Smooth muscle cell (in vitro differentiated cells): ENCODE results near the gene HECTD2. TPM values are rescaled to one million over a fixed set of nuclear protein-coding genes. Genes with fewer than 3 reads are reported as not detected.
"Not testable (repeated sequence)": the region's sequence is repeated elsewhere in the genome, so short reads cannot be mapped to it uniquely, and the experiment has no call there.

ENCODE experiments used
- DNase-seq: peaks from one replicate; lab custom pipeline; 2025; ENCODE audit not compliant: unreplicated experiment; lab: John Stamatoyannopoulos, UW
- H2AFZ ChIP-seq: fragments of 200-600 bp; sonication (generic); 2 replicates; pipeline ENCODE4 v1.6.0; 2016; ENCODE audit warnings: antibody characterized with exemption, low read depth, mild to moderate bottlenecking
- H3F3A ChIP-seq: fragments of 200-600 bp; sonication (generic); 2 replicates; pipeline ENCODE4 v1.6.0; 2017; ENCODE audit warnings: antibody characterized with exemption, low read depth
- H3K27ac ChIP-seq: fragments of 200-600 bp; sonication (generic); 2 replicates; pipeline ENCODE4 v1.5.1; 2016; ENCODE audit warnings: low read depth, mild to moderate bottlenecking
- H3K27me3 ChIP-seq: fragments of 200-600 bp; sonication (generic); 2 replicates; pipeline ENCODE4 v1.6.1; 2016; ENCODE audit warnings: low read depth, mild to moderate bottlenecking
- H3K36me3 ChIP-seq: fragments of 200-600 bp; sonication (generic); 2 replicates; pipeline ENCODE4 v1.5.1; 2016; ENCODE audit warnings: low read depth
- H3K4me1 ChIP-seq: fragments of 200-600 bp; sonication (generic); 2 replicates; pipeline ENCODE4 v1.5.1; 2016; ENCODE audit warnings: low read depth
- H3K4me2 ChIP-seq: fragments of 200-600 bp; sonication (generic); 2 replicates; pipeline ENCODE4 v1.6.0; 2016; ENCODE audit warnings: mild to moderate bottlenecking
- H3K4me3 ChIP-seq: fragments of 200-600 bp; sonication (generic); 2 replicates; pipeline ENCODE4 v1.5.1; 2016; ENCODE audit warnings: mild to moderate bottlenecking
- H3K79me2 ChIP-seq: fragments of 200-600 bp; sonication (generic); 2 replicates; pipeline ENCODE4 v1.6.0; 2016; ENCODE audit warnings: low read depth, mild to moderate bottlenecking
- H3K9ac ChIP-seq: fragments of 200-600 bp; sonication (generic); 2 replicates; pipeline ENCODE4 v1.6.0; 2016; ENCODE audit warnings: low read depth
- H3K9me3 ChIP-seq: fragments of 200-600 bp; sonication (generic); replicated peaks from 2 replicates; pipeline ENCODE4 v1.5.1; 2016; ENCODE audit warnings: low read depth
- H4K20me1 ChIP-seq: fragments of 200-600 bp; sonication (generic); 2 replicates; pipeline ENCODE4 v1.6.0; 2016; ENCODE audit warnings: low read depth
- WGBS: methylation state at CpG from one replicate; pipeline ENCODE4 v1.1.7; 2016; ENCODE audit warnings: low lambda C conversion rate; 5-methylcytosine and 5-hydroxymethylcytosine counted together
- polyA plus RNA-seq: library from polyadenylated mRNA; unstranded; fragments of >200 nt; fragmentation: Nextera tagmentation; extraction: Ambion mirVana; gene quantifications from 2 replicates; pipeline ENCODE4 v1.2.1, GENCODE V29; 2016
- total RNA-seq: library from RNA; depleted of rRNA; stranded (reverse); fragments of >200 nt; gene quantifications from 2 replicates; pipeline ENCODE4 v1.2.3, GENCODE V29; 2014
- TF ChIP-seq, protein P1 (sequence below): fragments of 200-600 bp; sonication (generic); IDR thresholded peaks from 2 replicates; pipeline ENCODE4 v1.5.1; 2017; ENCODE audit warnings: borderline replicate concordance, mild to moderate bottlenecking, antibody characterized with exemption; ENCODE audit not compliant: insufficient read depth, poor library complexity, severe bottlenecking

The HECTD2 gene
- total and polyA plus RNA-seq, 2 experiments from 2014 or later: 4.4 to 12.7 TPM

DNA sequence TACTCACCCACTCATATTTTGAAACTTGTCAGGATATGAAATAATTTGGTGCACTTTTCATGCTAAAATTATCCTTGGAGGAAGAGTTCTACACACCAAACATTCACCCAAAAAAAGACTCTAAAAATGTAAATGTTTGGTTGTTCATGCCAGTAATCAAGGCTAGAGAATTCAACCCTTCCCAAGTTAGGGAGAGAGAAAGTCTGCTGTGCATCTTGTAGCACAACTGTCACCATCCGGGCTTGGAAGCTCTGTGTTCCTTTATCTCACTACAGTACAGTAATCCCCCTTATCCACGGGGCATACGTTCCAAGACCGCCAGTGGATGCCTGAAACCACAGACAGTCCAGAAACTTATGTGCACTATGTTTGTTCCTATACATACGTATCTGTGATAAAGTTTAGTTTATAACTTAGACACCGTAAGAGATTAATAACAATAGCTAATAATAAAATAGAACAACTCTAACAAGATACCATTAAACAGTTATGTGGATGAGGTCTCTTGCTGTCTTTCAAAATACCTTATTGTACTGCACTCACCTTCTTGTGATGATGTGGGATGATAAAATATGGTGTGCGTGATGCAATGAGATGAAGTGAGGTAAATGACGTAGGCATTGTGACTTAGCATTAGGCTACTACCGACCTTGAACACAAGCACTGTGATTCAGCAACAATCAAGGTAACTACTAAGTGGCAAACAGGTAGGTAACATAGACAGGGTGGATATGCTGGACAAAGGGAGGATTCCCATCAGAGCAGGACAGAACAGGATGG is 24.6 kb upstream of the HECTD2 start:
- no peaks in the 10 kb centered on the region for H3K36me3 ChIP-seq
- H3K9ac ChIP-seq: no peak overlapping the region
- no peaks in the 10 kb centered on the region for H3F3A ChIP-seq
- peaks cover 9% of the 10 kb centered on the region for H3K4me1 ChIP-seq
- no peak overlapping the region for H3K4me3 ChIP-seq
- 36% methylated on average over 9 of the region's 9 CpGs for WGBS
- no peaks in the 10 kb centered on the region for H3K9me3 ChIP-seq
- H3K4me2 ChIP-seq: peak overlapping the region; percentile 55
- no peaks in the 10 kb centered on the region for H4K20me1 ChIP-seq
- no peak overlapping the region for H2AFZ ChIP-seq
- H3K27ac ChIP-seq: no peak overlapping the region
- H3K27me3 ChIP-seq: peaks cover 32% of the 10 kb centered on the region
- TF ChIP-seq, protein P1, sequence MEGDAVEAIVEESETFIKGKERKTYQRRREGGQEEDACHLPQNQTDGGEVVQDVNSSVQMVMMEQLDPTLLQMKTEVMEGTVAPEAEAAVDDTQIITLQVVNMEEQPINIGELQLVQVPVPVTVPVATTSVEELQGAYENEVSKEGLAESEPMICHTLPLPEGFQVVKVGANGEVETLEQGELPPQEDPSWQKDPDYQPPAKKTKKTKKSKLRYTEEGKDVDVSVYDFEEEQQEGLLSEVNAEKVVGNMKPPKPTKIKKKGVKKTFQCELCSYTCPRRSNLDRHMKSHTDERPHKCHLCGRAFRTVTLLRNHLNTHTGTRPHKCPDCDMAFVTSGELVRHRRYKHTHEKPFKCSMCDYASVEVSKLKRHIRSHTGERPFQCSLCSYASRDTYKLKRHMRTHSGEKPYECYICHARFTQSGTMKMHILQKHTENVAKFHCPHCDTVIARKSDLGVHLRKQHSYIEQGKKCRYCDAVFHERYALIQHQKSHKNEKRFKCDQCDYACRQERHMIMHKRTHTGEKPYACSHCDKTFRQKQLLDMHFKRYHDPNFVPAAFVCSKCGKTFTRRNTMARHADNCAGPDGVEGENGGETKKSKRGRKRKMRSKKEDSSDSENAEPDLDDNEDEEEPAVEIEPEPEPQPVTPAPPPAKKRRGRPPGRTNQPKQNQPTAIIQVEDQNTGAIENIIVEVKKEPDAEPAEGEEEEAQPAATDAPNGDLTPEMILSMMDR: no peak
- H3K79me2 ChIP-seq: no peaks in the 10 kb centered on the region
- no peak for DNase-seq

DNA sequence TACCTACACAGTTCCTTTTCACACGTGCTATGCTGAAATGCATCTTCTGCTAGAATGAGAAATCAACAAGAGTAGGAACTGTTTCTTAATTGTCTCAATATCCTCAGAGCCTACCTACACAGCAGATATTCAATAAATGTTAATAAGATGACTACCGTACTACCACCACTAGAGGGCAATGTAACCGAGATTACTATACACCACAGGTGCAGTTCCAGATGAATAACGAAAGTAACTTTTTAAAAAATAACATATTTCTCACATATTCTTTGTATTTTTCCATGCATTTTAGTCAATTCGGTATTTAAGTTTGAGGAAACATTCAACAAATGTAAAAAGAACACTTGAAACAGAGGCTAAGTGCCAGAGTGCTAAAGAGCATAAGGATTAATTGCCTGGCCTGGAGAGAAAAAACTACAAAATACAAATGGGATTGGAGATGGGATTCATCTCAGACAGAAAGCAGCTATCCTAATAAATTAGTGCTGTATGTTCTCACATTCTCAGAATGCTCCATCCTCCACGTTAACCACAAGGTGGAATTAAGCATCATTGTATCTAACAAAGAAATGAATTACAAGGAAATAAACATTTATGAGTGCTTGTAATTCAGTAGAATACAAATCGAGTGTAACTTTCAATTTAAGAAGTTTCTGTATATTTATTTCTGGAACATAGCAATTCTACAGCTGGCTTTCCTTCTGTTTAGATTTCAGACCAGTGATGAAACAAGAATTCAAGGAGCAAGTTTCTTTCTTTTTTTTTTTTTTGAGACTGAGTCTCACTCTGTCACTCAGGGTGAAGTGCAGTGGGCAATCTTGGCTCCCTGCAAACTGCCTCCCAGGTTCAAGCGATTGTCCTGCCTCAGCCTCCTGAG is 20.3 kb upstream of the HECTD2 start:
- H3K4me3 ChIP-seq: peak overlapping the region; percentile 17

DNA sequence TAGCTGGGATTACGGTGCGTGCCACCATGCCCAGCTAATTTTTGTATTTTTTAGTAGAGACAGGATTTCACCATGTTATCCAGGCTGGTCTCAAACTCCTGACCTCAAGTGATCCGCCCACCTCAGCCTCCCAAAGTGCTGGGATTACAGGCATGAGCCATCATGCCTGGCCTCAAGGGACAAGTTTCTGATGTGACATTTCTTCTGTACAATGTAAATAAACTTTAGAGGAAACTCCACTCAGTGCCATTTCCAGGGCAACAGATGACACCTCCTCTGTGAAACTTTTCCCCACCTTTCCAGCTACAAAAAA is 19.7 kb upstream of the HECTD2 start:
- H3K27ac ChIP-seq: not testable (repeated sequence)

More for the DNA sequence above, 20.3 kb upstream of the HECTD2 start:
- no peaks in the 10 kb centered on the region for H3K4me1 ChIP-seq
- no peaks in the 10 kb centered on the region for H3K36me3 ChIP-seq
- TF ChIP-seq, protein P1: peak; percentile 72
- H2AFZ ChIP-seq: no peak overlapping the region
- no peaks in the 10 kb centered on the region for H3K79me2 ChIP-seq
- H3K4me2 ChIP-seq: peak overlapping the region; percentile 61
- WGBS: 20% methylated on average over 8 of the region's 8 CpGs
- no peaks in the 10 kb centered on the region for H3F3A ChIP-seq
- H4K20me1 ChIP-seq: no peaks in the 10 kb centered on the region
- H3K27me3 ChIP-seq: peaks cover 27% of the 10 kb centered on the region
- no peaks in the 10 kb centered on the region for H3K9me3 ChIP-seq
- H3K9ac ChIP-seq: no peak overlapping the region
- DNase-seq: no peak
- no peak overlapping the region for H3K27ac ChIP-seq

DNA sequence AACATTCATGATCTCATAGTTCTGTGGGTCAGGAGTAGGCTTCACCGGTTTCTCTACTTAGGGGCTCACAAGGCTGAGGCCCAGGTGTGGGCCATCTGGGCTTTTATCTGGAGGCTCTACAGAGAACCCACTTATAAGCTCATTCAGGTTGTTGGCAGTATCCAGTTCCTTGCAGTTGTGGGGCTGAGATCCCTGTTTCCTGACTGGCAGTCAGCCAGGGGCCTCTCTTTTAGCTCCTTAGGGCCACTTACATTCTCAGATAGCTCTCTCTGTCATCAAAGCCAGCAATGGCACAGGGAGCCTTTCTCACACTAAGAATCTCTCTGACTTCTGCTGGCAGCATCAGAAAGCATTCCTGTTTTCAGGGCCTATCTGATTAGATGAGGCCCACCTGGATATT is 18.2 kb upstream of the HECTD2 start:
- Histone ChIP-seq H3K9me3 (peaks cover 4% of the 10 kb centered on the region), H3K27ac (no peak overlapping the region), H3K9ac (no peak overlapping the region), H3K36me3 (no peaks in the 10 kb centered on the region), H3K27me3 (peaks cover 22% of the 10 kb centered on the region), H4K20me1 (no peaks in the 10 kb centered on the region), H3K4me2 (no peak overlapping the region), H3K79me2 (no peaks in the 10 kb centered on the region), H2AFZ (no peak overlapping the region), H3F3A (no peaks in the 10 kb centered on the region), H3K4me3 (no peak overlapping the region), H3K4me1 (no peaks in the 10 kb centered on the region)
- TF ChIP-seq, protein P1: no peak
- DNase-seq: no peak
- 95% methylated on average over 1 of the region's 1 CpG for WGBS

More for the DNA sequence above, 19.7 kb upstream of the HECTD2 start:
- WGBS: 90% methylated on average over 3 of the region's 3 CpGs
- not testable (repeated sequence) for H3K9ac ChIP-seq, H3K4me2 ChIP-seq, DNase-seq, H3K9me3 ChIP-seq, H4K20me1 ChIP-seq, H3K4me1 ChIP-seq, H3K4me3 ChIP-seq, H3F3A ChIP-seq, H2AFZ ChIP-seq, H3K36me3 ChIP-seq, H3K79me2 ChIP-seq
- H3K27me3 ChIP-seq: peaks cover 27% of the 10 kb centered on the region
